Measurements from ENCODE around the gene HAT1.

DNA sequence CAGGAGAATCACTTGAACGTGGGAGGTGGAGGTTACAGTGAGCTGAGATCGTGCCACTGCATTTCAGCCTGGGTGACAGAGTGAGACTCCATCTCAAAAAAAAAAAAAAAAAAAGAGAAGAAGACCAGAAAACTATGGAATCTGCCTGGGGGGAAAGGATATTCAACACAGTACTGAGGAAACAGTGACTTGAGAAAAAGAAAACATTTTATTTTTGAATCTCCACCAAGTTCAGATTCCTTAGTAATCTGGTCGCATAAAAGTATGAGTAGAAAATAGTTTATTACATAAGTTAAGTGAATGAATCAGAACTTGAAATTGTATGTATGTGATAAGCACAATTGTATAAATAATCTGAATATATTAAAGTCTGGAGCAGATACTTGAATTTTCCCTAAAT lies 13.0 kb upstream of the HAT1 start:
- TF ChIP-seq EP300 (IDR thresholded peaks at IDR 0.05) (no peak), CTCF (IDR thresholded peaks at IDR 0.05) (no peak), POLR2A (IDR thresholded peaks at IDR 0.05; ENCODE audit: low read depth) (no peak)
